Fibroblast of peridontal ligament (primary cell): ENCODE measurements around the gene GK2.

Source experiments
- DNase-seq: peaks from one replicate; pipeline ENCODE4 v3.0.0-alpha.2; 2010; ENCODE audit errors: extremely low read depth

The GK2 gene

GRCh38 chr4:79385641-79386040 lies 22.4 kb downstream of the GK2 start:
- no peak for DNase-seq

GRCh38 chr4:79381161-79381560 lies 26.9 kb downstream of the GK2 start:
- DNase-seq: no peak

GRCh38 chr4:79370026-79370425 lies 38.0 kb downstream of the GK2 start:
- no peak for DNase-seq

- DNase-seq: no peak
Measured at GRCh38 chr4:79367096-79367495, 40.9 kb downstream of the GK2 start.

- no peak for DNase-seq
Measured at GRCh38 chr4:79366422-79366821, 41.6 kb downstream of the GK2 start.

- no peak for DNase-seq
Measured at GRCh38 chr4:79364061-79364460, 44.0 kb downstream of the GK2 start.

DNA sequence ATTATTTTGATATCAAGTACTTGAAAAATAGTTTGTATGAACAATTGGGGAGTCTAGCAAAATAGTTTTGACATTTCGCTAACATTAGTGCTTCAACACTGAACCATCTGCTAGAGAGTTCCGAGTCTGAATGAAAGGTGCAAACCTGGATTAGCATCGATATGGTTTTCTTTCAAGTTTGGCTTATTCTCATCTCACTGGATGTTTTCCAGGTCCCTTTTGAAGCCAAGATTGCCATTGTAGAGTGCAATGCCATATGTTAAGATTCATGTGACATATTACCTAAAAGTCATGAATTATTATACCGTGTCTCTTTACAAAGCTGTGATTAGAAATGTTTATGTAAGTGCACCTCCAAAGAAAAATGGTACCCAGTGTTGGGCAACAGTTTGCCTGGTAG lies 45.4 kb downstream of the GK2 start:
- DNase-seq: no peak

DNA sequence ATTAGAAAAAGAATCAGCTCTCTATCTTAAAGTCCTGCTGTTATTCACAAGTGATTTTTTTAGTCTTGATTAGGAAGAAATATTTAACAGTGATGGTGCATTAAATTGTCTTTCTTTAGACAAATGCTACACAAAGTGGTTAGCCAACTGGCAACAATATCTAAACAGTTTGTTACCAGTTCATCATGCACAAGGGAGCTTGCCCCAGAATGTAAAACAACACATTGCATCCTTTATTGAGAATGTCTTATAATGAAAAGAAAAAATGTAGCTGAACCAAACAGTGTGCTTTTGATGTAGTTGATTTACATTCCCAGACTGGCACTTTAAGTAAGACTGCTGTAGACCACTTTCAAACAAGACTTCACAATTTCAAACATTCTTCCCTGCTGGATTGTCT lies 48.0 kb downstream of the GK2 start:
- no peak for DNase-seq

DNA sequence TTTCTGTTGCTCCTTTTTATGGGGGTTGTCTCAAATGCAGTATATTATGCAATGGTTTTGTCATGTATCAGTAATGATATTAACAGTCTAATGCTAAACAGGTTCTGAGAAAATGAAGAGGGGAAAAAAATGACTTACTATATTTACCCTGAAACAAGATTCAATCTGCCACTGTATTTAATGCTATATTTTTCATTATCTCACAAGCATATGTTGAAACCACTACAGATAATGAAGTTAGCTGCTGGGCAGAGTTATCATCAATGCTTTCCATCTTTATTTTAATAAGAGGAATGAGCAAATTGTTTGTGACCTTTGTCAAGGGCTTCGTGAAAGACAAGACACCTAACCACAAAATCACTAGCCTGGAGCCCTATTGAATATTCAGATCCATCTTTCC lies 49.6 kb downstream of the GK2 start:
- no peak for DNase-seq

GRCh38 chr4:79357365-79357764 lies 50.7 kb downstream of the GK2 start:
- no peak for DNase-seq
